ENCODE measurements around the gene HBG1. TPM values are rescaled to one million over a fixed set of nuclear protein-coding genes. Genes with fewer than 3 reads are reported as not detected.

HBG1 gene
- total RNA-seq, 4 donors from 2014 or later = not detected

DNA sequence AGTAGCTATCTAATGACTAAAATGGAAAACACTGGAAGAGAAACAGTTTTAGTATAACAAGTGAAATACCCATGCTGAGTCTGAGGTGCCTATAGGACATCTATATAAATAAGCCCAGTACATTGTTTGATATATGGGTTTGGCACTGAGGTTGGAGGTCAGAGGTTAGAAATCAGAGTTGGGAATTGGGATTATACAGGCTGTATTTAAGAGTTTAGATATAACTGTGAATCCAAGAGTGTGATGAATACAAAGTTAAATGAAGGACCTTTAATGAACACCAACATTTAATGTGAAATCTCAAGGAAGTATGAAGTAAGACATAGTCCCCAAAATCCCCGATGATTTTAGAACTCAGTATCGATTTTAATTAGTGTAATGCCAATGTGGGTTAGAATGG lies 12.2 kb downstream of the HBG1 start:
- Histone ChIP-seq H3K9me3 (no peaks in the 10 kb centered on the region), H3K27ac (no peak overlapping the region), H3K4me3 (no peak overlapping the region), H3K36me3 (no peaks in the 10 kb centered on the region), H3K27me3 (no peaks in the 10 kb centered on the region), H3K4me1 (no peaks in the 10 kb centered on the region)
- TF ChIP-seq POLR2A (IDR thresholded peaks at IDR 0.05) = no peak
- TF ChIP-seq, protein P1, sequence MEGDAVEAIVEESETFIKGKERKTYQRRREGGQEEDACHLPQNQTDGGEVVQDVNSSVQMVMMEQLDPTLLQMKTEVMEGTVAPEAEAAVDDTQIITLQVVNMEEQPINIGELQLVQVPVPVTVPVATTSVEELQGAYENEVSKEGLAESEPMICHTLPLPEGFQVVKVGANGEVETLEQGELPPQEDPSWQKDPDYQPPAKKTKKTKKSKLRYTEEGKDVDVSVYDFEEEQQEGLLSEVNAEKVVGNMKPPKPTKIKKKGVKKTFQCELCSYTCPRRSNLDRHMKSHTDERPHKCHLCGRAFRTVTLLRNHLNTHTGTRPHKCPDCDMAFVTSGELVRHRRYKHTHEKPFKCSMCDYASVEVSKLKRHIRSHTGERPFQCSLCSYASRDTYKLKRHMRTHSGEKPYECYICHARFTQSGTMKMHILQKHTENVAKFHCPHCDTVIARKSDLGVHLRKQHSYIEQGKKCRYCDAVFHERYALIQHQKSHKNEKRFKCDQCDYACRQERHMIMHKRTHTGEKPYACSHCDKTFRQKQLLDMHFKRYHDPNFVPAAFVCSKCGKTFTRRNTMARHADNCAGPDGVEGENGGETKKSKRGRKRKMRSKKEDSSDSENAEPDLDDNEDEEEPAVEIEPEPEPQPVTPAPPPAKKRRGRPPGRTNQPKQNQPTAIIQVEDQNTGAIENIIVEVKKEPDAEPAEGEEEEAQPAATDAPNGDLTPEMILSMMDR (IDR thresholded peaks at IDR 0.05 in 4 of 5, conservative IDR thresholded peaks at IDR 0.05 in 1 of 5) = no peak
- DNase-seq (no peak), ATAC-seq (no peak)
- intact Hi-C loops (cut with DNase I; ENCODE audit: low total_unique reads) = no loop called here
- in situ Hi-C loops (cut with MboI; ENCODE audit: low sequenced_read_pairs in 4 of 4) = no loop called here

- TF ChIP-seq POLR2A (IDR thresholded peaks at IDR 0.05) = no peak
- TF ChIP-seq, protein P1 (IDR thresholded peaks at IDR 0.05 in 4 of 5, conservative IDR thresholded peaks at IDR 0.05 in 1 of 5) = no peak
These were observed 14.1 kb downstream of the HBG1 start for GRCh38 chr11:5235364-5236095.

GRCh38 chr11:5234381-5234834 lies 15.2 kb downstream of the HBG1 start, which contains the start of gene HBD:
Gene HBD, minus strand, starts transcription at chr11:5234483. Its CDS starts 50 bp downstream, at chr11:5234433.
- no peak for ATAC-seq
- intact Hi-C loops (cut with DNase I; ENCODE audit: low total_unique reads) = no loop called here

More at GRCh38 chr11:5235364-5236095, 14.1 kb downstream of the HBG1 start:
- DNase-seq (no peak), ATAC-seq (no peak)
- no peaks in the 10 kb centered on the region for H3K9me3 ChIP-seq
- no peaks in the 10 kb centered on the region for H3K36me3 ChIP-seq
- H3K4me1 ChIP-seq = no peaks in the 10 kb centered on the region
- intact Hi-C loops (cut with DNase I; ENCODE audit: low total_unique reads) (no loop called here), in situ Hi-C loops (cut with MboI; ENCODE audit: low sequenced_read_pairs in 4 of 4) (no loop called here)
- no peaks in the 10 kb centered on the region for H3K27me3 ChIP-seq
- H3K4me3 ChIP-seq = no peak overlapping the region
- no peak overlapping the region for H3K27ac ChIP-seq

DNA sequence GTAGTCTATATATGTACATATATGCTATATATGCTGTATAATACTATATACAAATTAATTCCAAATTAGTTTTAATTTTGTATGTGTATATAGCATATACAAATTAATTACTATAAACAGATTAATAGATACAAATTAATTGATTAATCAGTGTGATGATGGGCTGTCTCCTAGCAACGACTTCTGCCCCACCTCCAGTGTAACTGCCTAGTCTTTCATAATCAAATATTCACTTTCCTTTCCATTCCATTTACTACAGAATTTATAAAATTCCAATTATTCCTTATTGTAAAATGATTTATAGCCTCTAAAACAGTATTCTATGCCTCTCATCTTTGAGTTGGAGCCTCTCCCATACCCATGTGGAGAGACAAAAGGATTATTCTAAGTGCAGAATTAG lies 16.4 kb downstream of the HBG1 start:
- no peaks in the 10 kb centered on the region for H3K27me3 ChIP-seq
- H3K4me3 ChIP-seq = no peak overlapping the region
- ATAC-seq (no peak), DNase-seq (no peak)
- in situ Hi-C loops (cut with MboI; ENCODE audit: low sequenced_read_pairs in 4 of 4) = no loop called here
- H3K9me3 ChIP-seq = no peaks in the 10 kb centered on the region
- no peaks in the 10 kb centered on the region for H3K36me3 ChIP-seq
- intact Hi-C loops (cut with DNase I; ENCODE audit: low total_unique reads) = no loop called here
- TF ChIP-seq, protein P1 (IDR thresholded peaks at IDR 0.05 in 4 of 5, conservative IDR thresholded peaks at IDR 0.05 in 1 of 5) = no peak
- TF ChIP-seq POLR2A (IDR thresholded peaks at IDR 0.05) = no peak
- no peaks in the 10 kb centered on the region for H3K4me1 ChIP-seq
- no peak overlapping the region for H3K27ac ChIP-seq

More at GRCh38 chr11:5234381-5234834, 15.2 kb downstream of the HBG1 start, which contains the start of gene HBD:
- no peaks in the 10 kb centered on the region for H3K4me1 ChIP-seq
- in situ Hi-C loops (cut with MboI; ENCODE audit: low sequenced_read_pairs in 4 of 4) = no loop called here
- no peak within 1 kb of the TSS for H3K4me3 ChIP-seq
- TF ChIP-seq, protein P1 (IDR thresholded peaks at IDR 0.05 in 4 of 5, conservative IDR thresholded peaks at IDR 0.05 in 1 of 5) = no peak
- no peak for TF ChIP-seq POLR2A (IDR thresholded peaks at IDR 0.05)
- no peaks in the 10 kb centered on the region for H3K27me3 ChIP-seq
- H3K9me3 ChIP-seq = no peaks in the 10 kb centered on the region
- no peak for DNase-seq
- no peaks in the 10 kb centered on the region for H3K36me3 ChIP-seq
- H3K27ac ChIP-seq = no peak within 1 kb of the TSS

Measured in gastrocnemius medialis (tissue), 4 donors.